Parathyroid adenoma (tissue), 2 donors: ENCODE results near the gene PCDHGC4.
A peak's percentile ranks its signal among the peaks of the same experiment; 100 is the strongest.

Experiments
- H2AFZ ChIP-seq: fragments of 300-600 bp; sonication (generic); one replicate; pipeline ENCODE4 v1.7.0; 2017; ENCODE audit warnings: antibody characterized with exemption, mild to moderate bottlenecking
- H3K27ac ChIP-seq: fragments of 300-600 bp; sonication (generic); one replicate; pipeline ENCODE4 v1.7.0; 2017
- H3K27me3 ChIP-seq: fragments of 300-600 bp; sonication (generic); one replicate; pipeline ENCODE4 v1.7.0; 2017; ENCODE audit warnings: low read length; ENCODE audit not compliant: control insufficient read depth, insufficient read depth
- H3K36me3 ChIP-seq: fragments of 300-600 bp; sonication (generic); one replicate; pipeline ENCODE4 v1.7.0; 2017; ENCODE audit warnings: low read length; ENCODE audit not compliant: control insufficient read depth, insufficient read depth
- H3K4me1 ChIP-seq: fragments of 300-600 bp; sonication (generic); one replicate; pipeline ENCODE4 v1.7.0; 2017; ENCODE audit warnings: control low read depth
- H3K4me2 ChIP-seq: fragments of 300-600 bp; sonication (generic); one replicate; pipeline ENCODE4 v1.7.0; 2017; ENCODE audit warnings: low read length
- H3K4me3 ChIP-seq: fragments of 300-600 bp; sonication (generic); one replicate; pipeline ENCODE4 v1.7.0; 2017; ENCODE audit warnings: low read depth, low read length
- H3K79me2 ChIP-seq: fragments of 300-600 bp; sonication (generic); one replicate; pipeline ENCODE4 v1.7.0; 2017; ENCODE audit warnings: control low read depth
- H3K9ac ChIP-seq: fragments of 300-600 bp; sonication (generic); one replicate; pipeline ENCODE4 v1.7.0; 2017; ENCODE audit warnings: mild to moderate bottlenecking
- H3K9me3 ChIP-seq: fragments of 300-600 bp; sonication (generic); one replicate; pipeline ENCODE4 v1.7.0; 2017; ENCODE audit warnings: low read length; ENCODE audit not compliant: control insufficient read depth
- TF ChIP-seq, protein P1 (sequence below): fragments of 300-600 bp; sonication (generic); IDR thresholded peaks from one replicate; pipeline ENCODE4 v1.7.0; 2017; ENCODE audit warnings: antibody characterized with exemption, mild to moderate bottlenecking
- donor health status: primary hyperparathyroidism.

Gene PCDHGC4

DNA sequence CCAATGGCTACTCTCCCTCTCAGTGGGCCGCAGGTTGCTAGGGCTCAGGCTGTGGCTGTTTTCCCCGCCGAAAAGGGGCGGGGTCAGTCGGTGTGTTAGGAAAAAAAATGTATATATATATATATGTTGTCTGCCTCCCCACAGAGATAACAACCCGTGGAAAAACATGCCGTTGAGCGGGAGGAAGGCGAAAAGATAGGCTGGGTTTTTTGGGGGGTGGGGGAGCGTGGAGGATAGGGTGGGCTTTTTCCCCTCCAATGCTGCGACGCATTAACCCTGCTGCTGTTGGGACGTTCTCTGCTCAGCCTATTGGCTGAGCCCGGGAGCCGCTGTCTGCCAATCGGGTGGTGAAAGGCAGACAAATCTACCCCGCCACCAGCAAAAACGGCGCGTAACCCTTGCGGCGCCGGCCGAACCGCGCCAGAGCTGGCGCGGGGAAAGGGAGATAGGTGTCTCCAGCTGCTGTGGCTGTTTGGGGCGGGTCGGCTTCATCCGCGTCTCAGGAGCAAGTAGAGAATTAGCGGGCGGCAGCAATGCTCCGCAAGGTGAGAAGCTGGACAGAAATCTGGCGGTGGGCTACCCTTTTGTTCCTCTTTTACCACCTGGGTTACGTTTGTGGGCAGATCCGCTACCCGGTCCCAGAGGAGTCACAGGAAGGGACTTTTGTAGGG is at the start of gene PCDHGC4:
Gene PCDHGC4, plus strand, starts transcription at position 390 of the 671 bp plus-strand sequence. Its CDS starts 144 bp downstream, at position 534.
- H3K79me2 ChIP-seq, result peaks cover 61% of the 10 kb centered on the region
- no peaks in the 10 kb centered on the region for H3K36me3 ChIP-seq
- peak within 1 kb of the TSS; percentile 13 for H3K4me3 ChIP-seq
- H3K9me3 ChIP-seq, result no peaks in the 10 kb centered on the region
- H3K27me3 ChIP-seq, result no peaks in the 10 kb centered on the region
- peak within 1 kb of the TSS; percentile 43 for H3K4me2 ChIP-seq
- no peak within 1 kb of the TSS for H3K27ac ChIP-seq
- peaks cover 11% of the 10 kb centered on the region for H3K4me1 ChIP-seq
- H3K9ac ChIP-seq, result peak within 1 kb of the TSS; percentile 0
- no peak within 1 kb of the TSS for H2AFZ ChIP-seq
- TF ChIP-seq, protein P1, sequence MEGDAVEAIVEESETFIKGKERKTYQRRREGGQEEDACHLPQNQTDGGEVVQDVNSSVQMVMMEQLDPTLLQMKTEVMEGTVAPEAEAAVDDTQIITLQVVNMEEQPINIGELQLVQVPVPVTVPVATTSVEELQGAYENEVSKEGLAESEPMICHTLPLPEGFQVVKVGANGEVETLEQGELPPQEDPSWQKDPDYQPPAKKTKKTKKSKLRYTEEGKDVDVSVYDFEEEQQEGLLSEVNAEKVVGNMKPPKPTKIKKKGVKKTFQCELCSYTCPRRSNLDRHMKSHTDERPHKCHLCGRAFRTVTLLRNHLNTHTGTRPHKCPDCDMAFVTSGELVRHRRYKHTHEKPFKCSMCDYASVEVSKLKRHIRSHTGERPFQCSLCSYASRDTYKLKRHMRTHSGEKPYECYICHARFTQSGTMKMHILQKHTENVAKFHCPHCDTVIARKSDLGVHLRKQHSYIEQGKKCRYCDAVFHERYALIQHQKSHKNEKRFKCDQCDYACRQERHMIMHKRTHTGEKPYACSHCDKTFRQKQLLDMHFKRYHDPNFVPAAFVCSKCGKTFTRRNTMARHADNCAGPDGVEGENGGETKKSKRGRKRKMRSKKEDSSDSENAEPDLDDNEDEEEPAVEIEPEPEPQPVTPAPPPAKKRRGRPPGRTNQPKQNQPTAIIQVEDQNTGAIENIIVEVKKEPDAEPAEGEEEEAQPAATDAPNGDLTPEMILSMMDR, result no peak

- TF ChIP-seq, protein P1, result no peak
- no peak overlapping the region for H3K4me2 ChIP-seq
- H3K4me1 ChIP-seq, result no peaks in the 10 kb centered on the region
- H3K79me2 ChIP-seq, result peaks cover 10% of the 10 kb centered on the region
- H2AFZ ChIP-seq, result no peak overlapping the region
- H3K27ac ChIP-seq, result no peak overlapping the region
- no peaks in the 10 kb centered on the region for H3K36me3 ChIP-seq
- no peak overlapping the region for H3K9ac ChIP-seq
- no peaks in the 10 kb centered on the region for H3K27me3 ChIP-seq
- no peaks in the 10 kb centered on the region for H3K9me3 ChIP-seq
- H3K4me3 ChIP-seq, result no peak overlapping the region
Measured at GRCh38 chr5:141437221-141437620, 47.6 kb upstream of the PCDHGC4 start.

DNA sequence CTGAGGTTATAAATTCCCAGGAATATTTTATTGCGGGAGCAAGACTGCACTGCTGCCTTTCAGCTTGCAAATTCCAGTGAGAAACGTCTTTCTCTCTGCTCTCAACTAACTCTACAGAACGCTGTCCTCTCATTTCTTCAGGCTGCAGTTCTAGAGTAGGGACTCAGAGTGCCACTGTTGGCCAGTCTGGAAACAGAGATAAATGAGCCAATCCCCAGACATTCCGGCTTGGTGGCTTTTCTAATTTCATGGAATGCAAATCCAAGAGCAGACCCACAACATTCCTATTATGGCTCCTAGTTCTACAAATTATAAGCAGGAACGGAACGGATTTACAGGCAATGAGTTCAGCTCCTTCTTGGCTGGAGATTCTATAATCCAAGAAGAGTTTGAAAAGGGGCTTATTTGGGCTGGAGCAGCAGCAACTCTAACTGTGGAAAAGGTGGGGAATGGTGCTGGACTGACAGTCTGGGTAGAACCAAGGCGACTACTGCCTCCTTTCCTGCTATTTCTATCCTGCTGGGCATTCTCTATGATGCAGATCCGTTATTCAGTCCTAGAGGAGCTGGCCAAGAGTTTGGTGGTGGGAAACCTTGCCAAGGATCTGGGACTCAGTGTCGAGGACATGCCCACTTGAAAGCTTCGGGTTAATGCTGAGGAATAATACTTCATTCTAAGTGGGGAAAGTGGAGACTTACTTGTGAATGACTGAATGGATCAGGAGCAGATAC is 45.3 kb upstream of the PCDHGC4 start:
- Histone ChIP-seq H3K27ac (no peak overlapping the region), H3K4me2 (no peak overlapping the region), H3K79me2 (peaks cover 10% of the 10 kb centered on the region), H3K9ac (no peak overlapping the region), H3K36me3 (no peaks in the 10 kb centered on the region), H3K27me3 (no peaks in the 10 kb centered on the region), H3K4me3 (no peak overlapping the region), H3K4me1 (no peaks in the 10 kb centered on the region), H3K9me3 (no peaks in the 10 kb centered on the region), H2AFZ (no peak overlapping the region)
- TF ChIP-seq, protein P1, result no peak

- H3K4me2 ChIP-seq, result no peak overlapping the region
- H3K9ac ChIP-seq, result no peak overlapping the region
- H3K4me1 ChIP-seq, result no peaks in the 10 kb centered on the region
- H3K27ac ChIP-seq, result no peak overlapping the region
- H3K27me3 ChIP-seq, result no peaks in the 10 kb centered on the region
- no peak overlapping the region for H2AFZ ChIP-seq
- TF ChIP-seq, protein P1, result no peak
- H3K9me3 ChIP-seq, result no peaks in the 10 kb centered on the region
- H3K36me3 ChIP-seq, result no peaks in the 10 kb centered on the region
- H3K4me3 ChIP-seq, result no peak overlapping the region
- H3K79me2 ChIP-seq, result peaks cover 10% of the 10 kb centered on the region
Measured at GRCh38 chr5:141440341-141440740, 44.5 kb upstream of the PCDHGC4 start.
